Ascending aorta (tissue), 2 donors: ENCODE data around the gene LDB3. TPM values are rescaled to one million over a fixed set of nuclear protein-coding genes. Genes with fewer than 3 reads are reported as not detected.
A peak's percentile ranks its signal among the peaks of the same experiment; 100 is the strongest.

Experiments
- DNase-seq, 2 donors: peaks; one replicate each; pipeline ENCODE4 v3.0.0-alpha.2; 2019; ENCODE audit warnings: low spot score in 2 of 2
- H3K27ac ChIP-seq, 2 donors: fragments of 200-600 bp; sonication (generic); one replicate each; pipeline ENCODE4 v1.5.1; 2016 to 2017; ENCODE audit warnings: mild to moderate bottlenecking in 1 of 2
- H3K27me3 ChIP-seq: fragments of 200-600 bp; sonication (generic); one replicate; pipeline ENCODE4 v1.5.1; 2017
- H3K36me3 ChIP-seq, 2 donors: fragments of 200-600 bp; sonication (generic); one replicate each; pipeline ENCODE4 v1.5.1; 2016
- H3K4me1 ChIP-seq, 2 donors: fragments of 200-600 bp; sonication (generic); one replicate each; pipeline ENCODE4 v1.5.1; 2016 to 2017; ENCODE audit warnings: mild to moderate bottlenecking in 1 of 2
- H3K4me3 ChIP-seq, 2 donors: fragments of 200-600 bp; sonication (generic); one replicate each; pipeline ENCODE4 v1.5.1; 2016 to 2017; ENCODE audit warnings: mild to moderate bottlenecking in 1 of 2
- H3K9me3 ChIP-seq, 2 donors: fragments of 200-600 bp; sonication (generic); one replicate each; pipeline ENCODE4 v1.5.1; 2016
- CTCF ChIP-seq, 3 experiments: fragments of 200-600 bp in 2 of 3; fragments of 450-650 bp in 1 of 3; sonication (generic) in 2 of 3; IDR thresholded peaks; one replicate each; pipeline ENCODE4 v1.5.1; 2016 to 2019; ENCODE audit warnings: antibody characterized with exemption in 3 of 3, mild to moderate bottlenecking in 1 of 3, moderate library complexity in 1 of 3
- intact Hi-C: fragments of 100-400 bp; cut with DNase I; formaldehyde crosslinking; loops from one replicate; pipeline ENCODE4 v1.15.1; 2023
- total RNA-seq: library from RNA; depleted of rRNA; stranded (reverse); fragments of >200 nt; gene quantifications from one replicate; pipeline ENCODE4 v1.1.0, GENCODE V29; 2016

The LDB3 gene
- total RNA-seq, 1 donor from 2014 or later, result 27.4 TPM

GRCh38 chr10:86666538-86666937, 1.8 kb upstream of the LDB3 start:
- no peak for DNase-seq
- Histone ChIP-seq H3K27ac (peak overlapping the region; percentile 92), H3K36me3 (no peaks in the 10 kb centered on the region), H3K27me3 (no peaks in the 10 kb centered on the region), H3K4me1 (peaks cover 6 to 28% of the 10 kb centered on the region in 2 donors), H3K4me3 (no peak overlapping the region), H3K9me3 (no peaks in the 10 kb centered on the region)
- intact Hi-C loops, result loop anchor here (10.0 kb wide), 1 partner anchor 428 kb away; the partner anchor contains the start of genes GLUD1 and SHLD2
- no peak for TF ChIP-seq CTCF (IDR thresholded peaks at IDR 0.05)

- intact Hi-C loops, result loop anchor here (1.0 to 10.0 kb wide), 2 partner anchors 146 to 427 kb away; partner anchors contain the start of genes GLUD1, SHLD2 and WAPL
- peak overlapping the region in 1 of 2 donors; percentile 74 for H3K4me3 ChIP-seq
- peaks cover 6 to 38% of the 10 kb centered on the region in 2 donors for H3K4me1 ChIP-seq
- no peaks in the 10 kb centered on the region for H3K9me3 ChIP-seq
- no peak for TF ChIP-seq CTCF (IDR thresholded peaks at IDR 0.05)
- H3K27ac ChIP-seq, result peak overlapping the region; percentile 92
- H3K27me3 ChIP-seq, result no peaks in the 10 kb centered on the region
- no peaks in the 10 kb centered on the region for H3K36me3 ChIP-seq
- DNase-seq, result peak in 1 of 2 donors; percentile 83
Observed at GRCh38 chr10:86667421-86668181, 710 bp upstream of the LDB3 start.

GRCh38 chr10:86670290-86670811, 2.0 kb downstream of the LDB3 start:
- H3K27me3 ChIP-seq, result no peaks in the 10 kb centered on the region
- peaks cover 20 to 60% of the 10 kb centered on the region in 2 donors for H3K4me1 ChIP-seq
- no peaks in the 10 kb centered on the region for H3K36me3 ChIP-seq
- TF ChIP-seq CTCF (IDR thresholded peaks at IDR 0.05), result no peak
- no peaks in the 10 kb centered on the region for H3K9me3 ChIP-seq
- DNase-seq, result no peak
- intact Hi-C loops, result loop anchor here (5.0 kb wide), 1 partner anchor 268 kb away; no protein-coding TSS in a partner anchor
- H3K4me3 ChIP-seq, result peak overlapping the region; percentile 46 to 74
- peak overlapping the region; percentile 92 for H3K27ac ChIP-seq

- Histone ChIP-seq H3K4me3 (peak overlapping the region; percentile 46 to 74), H3K4me1 (peaks cover 26 to 66% of the 10 kb centered on the region in 2 donors), H3K9me3 (no peaks in the 10 kb centered on the region), H3K27ac (peak overlapping the region; percentile 92), H3K36me3 (no peaks in the 10 kb centered on the region), H3K27me3 (no peaks in the 10 kb centered on the region)
- TF ChIP-seq CTCF (IDR thresholded peaks at IDR 0.05), result no peak
- DNase-seq, result no peak
- intact Hi-C loops, result loop anchor here (5.0 kb wide), 1 partner anchor 269 kb away; no protein-coding TSS in a partner anchor
Observed at GRCh38 chr10:86670876-86671275, 2.6 kb downstream of the LDB3 start.

GRCh38 chr10:86671419-86671818, 3.1 kb downstream of the LDB3 start:
- no peak for TF ChIP-seq CTCF (IDR thresholded peaks at IDR 0.05)
- Histone ChIP-seq H3K9me3 (no peaks in the 10 kb centered on the region), H3K4me1 (peaks cover 26 to 67% of the 10 kb centered on the region in 2 donors), H3K27ac (peak overlapping the region; percentile 92), H3K36me3 (no peaks in the 10 kb centered on the region), H3K27me3 (no peaks in the 10 kb centered on the region), H3K4me3 (peak overlapping the region; percentile 46 to 74)
- no peak for DNase-seq
- intact Hi-C loops, result loop anchor here (5.0 kb wide), 1 partner anchor 269 kb away; no protein-coding TSS in a partner anchor
